Measurements from ENCODE around the gene ABITRAM. TPM values are rescaled to one million over a fixed set of nuclear protein-coding genes. Genes with fewer than 3 reads are reported as not detected.
A peak's percentile ranks its signal among the peaks of the same experiment; 100 is the strongest.

ABITRAM gene
- total and polyA plus RNA-seq, 2 of the 13 experiments (the other 11 are each of a cell fraction or from before 2014, with no cell fraction given), result 10.2 to 21.6 TPM

GRCh38 chr9:108885643-108886348, 48.4 kb upstream of the ABITRAM start (continued):
- TF ChIP-seq STAT6 (CRISPR knock-in tag; IDR thresholded peaks at IDR 0.05; ENCODE audit: borderline replicate concordance) (peak; percentile 67; the same call in 1 of the 2 replicates), NFYC (CRISPR knock-in tag; IDR thresholded peaks at IDR 0.05) (no peak; the same call in 1 of the 2 replicates), ATAD3A (CRISPR knock-in tag; IDR thresholded peaks at IDR 0.05) (no peak), THRA (CRISPR knock-in tag; IDR thresholded peaks at IDR 0.05; ENCODE audit: borderline replicate concordance) (peak; percentile 93), ZNF414 (CRISPR knock-in tag; IDR thresholded peaks at IDR 0.05) (0 out of 2 replicates have a peak, but pooled peaks have one; percentile 55), ATM (IDR thresholded peaks at IDR 0.05; ENCODE audit: borderline replicate concordance) (peak; percentile 97), ZNF891 (CRISPR knock-in tag; IDR thresholded peaks at IDR 0.05) (no peak), ZNF703 (CRISPR knock-in tag; IDR thresholded peaks at IDR 0.05; ENCODE audit: borderline replicate concordance) (peak; percentile 78; the same call in 1 of the 2 replicates), GTF3A (CRISPR knock-in tag; conservative IDR thresholded peaks at IDR 0.05) (no peak), ZNF883 (CRISPR knock-in tag; IDR thresholded peaks at IDR 0.05; ENCODE audit: not compliant biosample characterization) (no peak), ISL2 (CRISPR knock-in tag; IDR thresholded peaks at IDR 0.05) (peak; percentile 99), THAP11 (CRISPR knock-in tag; IDR thresholded peaks at IDR 0.05) (peak; percentile 84), UBTF (CRISPR knock-in tag; IDR thresholded peaks at IDR 0.05) (peak; percentile 44; the same call in 1 of the 2 replicates), ZNF792 (CRISPR knock-in tag; IDR thresholded peaks at IDR 0.05) (peak; percentile 95), ZNF317 (CRISPR knock-in tag; IDR thresholded peaks at IDR 0.05) (peak; percentile 94), ZNF776 (CRISPR knock-in tag; IDR thresholded peaks at IDR 0.05) (no peak), TFAP4 (IDR thresholded peaks at IDR 0.05; ENCODE audit: borderline replicate concordance, low read depth) (peak; percentile 64)
